ENCODE measurements around the gene INO80B. TPM values are rescaled to one million over a fixed set of nuclear protein-coding genes. Genes with fewer than 3 reads are reported as not detected.
A peak's percentile ranks its signal among the peaks of the same experiment; 100 is the strongest.
"Not testable (repeated sequence)": the region's sequence is repeated elsewhere in the genome, so short reads cannot be mapped to it uniquely, and the experiment has no call there.

INO80B gene
- polyA plus RNA-seq, 2 of the 4 experiments (the other 2 are of a cell fraction) = 19.9 to 74.6 TPM

DNA sequence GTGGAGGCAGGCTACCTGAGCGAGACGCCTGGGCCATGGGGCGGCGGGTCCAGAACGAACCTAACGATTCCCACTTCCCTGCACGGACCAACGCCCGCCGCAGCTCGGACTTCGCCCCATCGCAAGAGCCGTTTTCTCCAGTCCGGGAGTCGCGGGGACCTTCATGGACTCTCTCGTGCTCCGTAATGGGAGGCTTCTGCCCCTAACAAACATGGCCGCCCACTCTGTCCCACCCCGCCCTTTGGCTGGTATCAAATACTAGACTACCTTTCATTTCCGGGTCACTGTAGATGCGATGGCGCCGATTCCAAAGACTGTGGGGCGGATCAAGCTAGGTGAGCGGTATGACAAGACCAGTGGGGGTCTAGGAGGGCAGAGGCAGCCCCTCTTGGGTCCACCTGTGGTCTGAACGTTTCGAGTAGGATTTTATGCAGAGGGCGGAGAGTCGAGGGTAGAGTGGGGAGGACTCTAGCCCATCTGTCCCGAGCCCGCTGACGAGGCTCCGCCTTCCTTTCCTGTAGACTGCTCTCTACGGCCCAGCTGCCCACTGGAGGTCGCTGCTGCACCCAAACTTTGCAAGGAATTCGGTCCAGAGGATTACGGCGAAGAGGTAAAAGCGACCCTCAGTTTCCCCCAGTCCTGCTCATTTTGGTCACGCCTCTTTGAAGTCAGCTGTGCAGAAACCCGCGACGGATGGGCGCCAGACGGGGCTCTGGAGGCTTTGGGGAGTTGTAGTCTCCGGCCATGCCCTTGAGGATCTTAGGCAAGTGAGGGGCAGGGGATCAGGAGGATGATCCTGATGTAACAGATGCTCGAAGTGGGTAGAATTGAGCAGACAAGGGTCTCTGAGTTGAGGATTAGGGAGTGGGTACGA is 28.2 kb downstream of the INO80B start, which contains the start of the genes CCDC142 and TTC31 (continued):
- TF ChIP-seq CHD4 (IDR thresholded peaks at IDR 0.05; ENCODE audit: borderline replicate concordance) (no peak), HOXB13 (CRISPR knock-in tag; IDR thresholded peaks at IDR 0.05; ENCODE audit: low read depth) (no peak), CHD2 (IDR thresholded peaks at IDR 0.05; ENCODE audit: low read length, partially characterized antibody) (no peak), HOXB5 (CRISPR knock-in tag; IDR thresholded peaks at IDR 0.05) (0 out of 2 replicates have a peak, but pooled peaks have one; percentile 38), CBX8 (IDR thresholded peaks at IDR 0.05) (no peak), HDAC2 (IDR thresholded peaks at IDR 0.05) (peak; percentile 94; the same call in 1 of the 2 replicates), HES2 (IDR thresholded peaks at IDR 0.05) (no peak), EHMT2 (IDR thresholded peaks at IDR 0.05; ENCODE audit: low read depth) (no peak), HEYL (CRISPR knock-in tag; IDR thresholded peaks at IDR 0.05) (no peak), SREBF2 (IDR thresholded peaks at IDR 0.05) (no peak), FOXS1 (CRISPR knock-in tag; IDR thresholded peaks at IDR 0.05) (no peak), KDM1A (IDR thresholded peaks at IDR 0.05; ENCODE audit: low read depth) (no peak), RARB (CRISPR knock-in tag; IDR thresholded peaks at IDR 0.05) (no peak), GATA3 (IDR thresholded peaks at IDR 0.05; ENCODE audit: borderline replicate concordance) (no peak), MYC (IDR thresholded peaks at IDR 0.05; ENCODE audit: borderline replicate concordance, low read length) (0 out of 2 replicates have a peak, but pooled peaks have one; percentile 10), CEBPB (IDR thresholded peaks at IDR 0.05) (0 out of 4 replicates have a peak, but pooled peaks of 1 of the 2 experiments have one; percentile 4)
- TF ChIP-seq, protein P1, sequence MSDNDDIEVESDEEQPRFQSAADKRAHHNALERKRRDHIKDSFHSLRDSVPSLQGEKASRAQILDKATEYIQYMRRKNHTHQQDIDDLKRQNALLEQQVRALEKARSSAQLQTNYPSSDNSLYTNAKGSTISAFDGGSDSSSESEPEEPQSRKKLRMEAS (IDR thresholded peaks at IDR 0.05) = peak; percentile 89
- TF ChIP-seq, protein P2, sequence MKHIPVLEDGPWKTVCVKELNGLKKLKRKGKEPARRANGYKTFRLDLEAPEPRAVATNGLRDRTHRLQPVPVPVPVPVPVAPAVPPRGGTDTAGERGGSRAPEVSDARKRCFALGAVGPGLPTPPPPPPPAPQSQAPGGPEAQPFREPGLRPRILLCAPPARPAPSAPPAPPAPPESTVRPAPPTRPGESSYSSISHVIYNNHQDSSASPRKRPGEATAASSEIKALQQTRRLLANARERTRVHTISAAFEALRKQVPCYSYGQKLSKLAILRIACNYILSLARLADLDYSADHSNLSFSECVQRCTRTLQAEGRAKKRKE (CRISPR knock-in tag; IDR thresholded peaks at IDR 0.05; ENCODE audit: low read depth) = no peak

DNA sequence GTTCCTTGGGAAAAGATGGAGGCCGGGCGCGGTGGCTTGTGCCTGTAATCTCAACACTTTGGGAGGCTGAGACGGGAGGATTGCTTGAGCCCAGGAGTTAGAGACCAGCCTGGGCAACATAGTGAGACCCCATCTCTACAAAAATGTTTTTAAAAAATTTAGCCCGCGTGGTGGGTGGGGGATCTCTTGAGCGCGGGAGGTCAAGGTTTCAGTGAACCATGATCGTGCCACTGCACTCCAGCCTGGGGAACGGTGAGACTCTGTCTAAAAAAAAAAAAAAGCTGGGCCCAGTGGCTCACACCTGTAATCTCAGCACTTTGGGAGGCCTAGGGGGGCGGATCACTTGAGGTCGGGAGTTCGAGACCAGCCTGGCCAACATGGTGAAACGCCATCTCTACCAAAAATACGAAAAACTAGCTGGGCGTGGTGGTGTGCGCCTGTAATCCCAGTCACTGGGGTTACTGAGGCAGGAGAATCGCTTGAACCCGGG is 28.8 kb downstream of the INO80B start:
- ChIA-PET POLR2A (interaction anchor here (0.8 to 3.1 kb wide), 10 partner anchors 11 to 107 kb away, joined by 3 to 28 read pairs (median 8); partner anchors contain the start of genes INO80B, MRPL53, PCGF1 and WBP1), CTCF (interaction anchor here (0.6 to 13.8 kb wide), 24 partner anchors 10 to 126 kb away, joined by 3 to 184 read pairs (median 8); partner anchors contain the start of genes AUP1, DQX1, HTRA2 and INO80B)
- H3K9me3 ChIP-seq; FAIRE-seq; DNase-seq (ENCODE audit: low read depth in 1 of 2, low spot score in 1 of 2); ATAC-seq: not testable (repeated sequence)
- 70% methylated on average over 19 of the region's 19 CpGs for WGBS (ENCODE audit: missing lambda C conversion rate)
- H3K27ac ChIP-seq = peak overlapping the region; percentile 85 to 97
- H3K4me2 ChIP-seq = peak overlapping the region; percentile 83
- peak overlapping the region; percentile 70 for H3K4me3 ChIP-seq
- peaks cover 20% of the 10 kb centered on the region for H3K4me1 ChIP-seq

DNA sequence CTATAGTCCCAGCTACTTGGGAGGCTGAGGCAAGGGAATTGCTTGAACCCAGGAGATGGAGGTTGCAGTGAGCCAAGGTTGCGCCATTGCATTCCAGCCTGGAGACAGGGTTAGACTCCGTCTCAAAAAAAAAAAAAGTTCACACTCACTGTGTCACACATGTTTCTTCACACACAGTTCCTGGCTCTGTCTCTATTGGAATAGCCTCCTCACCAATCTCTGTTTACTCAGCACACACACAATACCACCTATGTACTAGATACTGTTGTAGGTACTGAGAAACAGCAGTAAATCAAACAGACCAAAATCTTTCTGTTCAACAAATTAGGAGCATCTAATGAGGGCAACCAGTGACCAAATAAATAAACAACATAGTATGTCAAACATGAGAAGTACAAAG is 31.3 kb downstream of the INO80B start:
- TF ChIP-seq FOSL2 (IDR thresholded peaks at IDR 0.05) = no peak
- TF ChIP-seq FOSL2 (CRISPR knock-in tag; IDR thresholded peaks at IDR 0.05) = no peak
- peaks cover 15% of the 10 kb centered on the region for H3K4me1 ChIP-seq
- no peak for FAIRE-seq
- no peak overlapping the region for H3K4me2 ChIP-seq
- H3K9me3 ChIP-seq = no peaks in the 10 kb centered on the region
- no peak overlapping the region for H3K27ac ChIP-seq
- CTCF ChIA-PET = interaction anchor here (8.2 to 13.8 kb wide), 2 partner anchors 12 to 101 kb away, joined by 152 to 184 read pairs; partner anchors contain the start of gene LBX2
- no peak overlapping the region for H3K4me3 ChIP-seq
- no peak for DNase-seq (ENCODE audit: low read depth in 1 of 2, low spot score in 1 of 2)
- POLR2A ChIA-PET = no interaction called here
- WGBS (ENCODE audit: missing lambda C conversion rate) = 91% methylated on average over 2 of the region's 2 CpGs
- no peak for ATAC-seq
